ENCODE measurements around the gene TMPRSS3. TPM values are rescaled to one million over a fixed set of nuclear protein-coding genes. Genes with fewer than 3 reads are reported as not detected.

Gene TMPRSS3
- under 1 TPM in 1 of 2 donors, not detected in 1; 0.56 TPM for total RNA-seq
- 0.40 TPM for polyA plus RNA-seq (ENCODE audit: insufficient read depth, low read depth, low replicate concordance)
- long read RNA-seq, donor 1: 0 reads
- long read RNA-seq, donor 2: 0 reads

- no peaks in the 10 kb centered on the region for H3K9me3 ChIP-seq
- DNase-seq: no peak
- 72 to 75% methylated on average over 17 of the region's 17 CpGs for WGBS, 2 donors
- H3K27me3 ChIP-seq: no peaks in the 10 kb centered on the region
- H3K4me3 ChIP-seq: no peak within 1 kb of the TSS
- intact Hi-C loops (cut with DNase I; ENCODE audit: low total_unique reads): no loop called here
- TF ChIP-seq POLR2A (IDR thresholded peaks at IDR 0.05) (no peak), CTCF (IDR thresholded peaks at IDR 0.05) (no peak)
- H3K36me3 ChIP-seq (ENCODE audit: low read depth, missing control alignments): no peaks in the 10 kb centered on the region
- H3K4me1 ChIP-seq: no peaks in the 10 kb centered on the region
- H3K27ac ChIP-seq: no peak within 1 kb of the TSS
These were observed at the start of gene TMPRSS3 for GRCh38 chr21:42395905-42396651. TMPRSS3 (minus strand) TSS chr21:42396052; CDS start chr21:42395417, 635 bp downstream.

GRCh38 chr21:42445311-42445710 is 49.5 kb upstream of the TMPRSS3 start:
- intact Hi-C loops (cut with DNase I; ENCODE audit: low total_unique reads): no loop called here
- no peaks in the 10 kb centered on the region for H3K27me3 ChIP-seq
- H3K4me3 ChIP-seq: no peak overlapping the region
- H3K4me1 ChIP-seq: no peaks in the 10 kb centered on the region
- no peaks in the 10 kb centered on the region for H3K36me3 ChIP-seq (ENCODE audit: low read depth, missing control alignments)
- TF ChIP-seq CTCF (IDR thresholded peaks at IDR 0.05) (no peak), POLR2A (IDR thresholded peaks at IDR 0.05) (no peak)
- WGBS, 2 donors: 80 to 93% methylated on average over 3 to 7 of the region's 7 CpGs
- H3K9me3 ChIP-seq: no peaks in the 10 kb centered on the region
- no peak overlapping the region for H3K27ac ChIP-seq
- DNase-seq: no peak

- 88 to 91% methylated on average over 10 of the region's 10 CpGs for WGBS, 2 donors
- intact Hi-C loops (cut with DNase I; ENCODE audit: low total_unique reads): no loop called here
These were observed 48.9 kb upstream of the TMPRSS3 start for GRCh38 chr21:42444745-42445059.

GRCh38 chr21:42443876-42444744 is 48.3 kb upstream of the TMPRSS3 start:
- Histone ChIP-seq H3K4me1 (no peaks in the 10 kb centered on the region), H3K27me3 (no peaks in the 10 kb centered on the region), H3K9me3 (no peaks in the 10 kb centered on the region), H3K27ac (no peak overlapping the region), H3K4me3 (no peak overlapping the region), H3K36me3 (ENCODE audit: low read depth, missing control alignments) (no peaks in the 10 kb centered on the region)
- no peak for DNase-seq
- intact Hi-C loops (cut with DNase I; ENCODE audit: low total_unique reads): no loop called here
- no peak for TF ChIP-seq POLR2A (IDR thresholded peaks at IDR 0.05)
- no peak for TF ChIP-seq CTCF (IDR thresholded peaks at IDR 0.05)
- WGBS, 2 donors: 90 to 92% methylated on average over 22 to 33 of the region's 34 CpGs

More at GRCh38 chr21:42444745-42445059, 48.9 kb upstream of the TMPRSS3 start:
- Histone ChIP-seq H3K9me3 (no peaks in the 10 kb centered on the region), H3K36me3 (ENCODE audit: low read depth, missing control alignments) (no peaks in the 10 kb centered on the region), H3K27me3 (no peaks in the 10 kb centered on the region), H3K4me1 (no peaks in the 10 kb centered on the region), H3K4me3 (no peak overlapping the region), H3K27ac (no peak overlapping the region)
- no peak for DNase-seq
- no peak for TF ChIP-seq POLR2A (IDR thresholded peaks at IDR 0.05)
- TF ChIP-seq CTCF (IDR thresholded peaks at IDR 0.05): no peak
